ENCODE results near the gene SH3GL2.

Gene SH3GL2

GRCh38 chr9:17600962-17601593 is 22.2 kb downstream of the SH3GL2 start:
- Histone ChIP-seq H3K4me1 (ENCODE audit: insufficient read depth, low read length) (no peaks in the 10 kb centered on the region), H4K20me1 (ENCODE audit: insufficient read depth, low read length) (no peaks in the 10 kb centered on the region), H3K9me3 (ENCODE audit: insufficient read depth, low read length, severe bottlenecking) (no peaks in the 10 kb centered on the region), H2AFZ (ENCODE audit: low read depth, low read length) (no peak overlapping the region), H3K27me3 (ENCODE audit: insufficient read depth, low read length, poor library complexity) (no peaks in the 10 kb centered on the region), H3K4me3 (ENCODE audit: low read depth in 1 of 2, low read length in 2 of 2) (no peak overlapping the region), H3K9ac (ENCODE audit: low read depth, low read length) (no peak overlapping the region), H3K79me2 (ENCODE audit: insufficient read depth, low read length) (no peaks in the 10 kb centered on the region), H3K27ac (ENCODE audit: low read length) (no peak overlapping the region), H3K4me2 (ENCODE audit: insufficient read depth, low read length) (no peak overlapping the region), H3K36me3 (ENCODE audit: insufficient read depth, low read length) (no peaks in the 10 kb centered on the region)
- TF ChIP-seq, protein P1, sequence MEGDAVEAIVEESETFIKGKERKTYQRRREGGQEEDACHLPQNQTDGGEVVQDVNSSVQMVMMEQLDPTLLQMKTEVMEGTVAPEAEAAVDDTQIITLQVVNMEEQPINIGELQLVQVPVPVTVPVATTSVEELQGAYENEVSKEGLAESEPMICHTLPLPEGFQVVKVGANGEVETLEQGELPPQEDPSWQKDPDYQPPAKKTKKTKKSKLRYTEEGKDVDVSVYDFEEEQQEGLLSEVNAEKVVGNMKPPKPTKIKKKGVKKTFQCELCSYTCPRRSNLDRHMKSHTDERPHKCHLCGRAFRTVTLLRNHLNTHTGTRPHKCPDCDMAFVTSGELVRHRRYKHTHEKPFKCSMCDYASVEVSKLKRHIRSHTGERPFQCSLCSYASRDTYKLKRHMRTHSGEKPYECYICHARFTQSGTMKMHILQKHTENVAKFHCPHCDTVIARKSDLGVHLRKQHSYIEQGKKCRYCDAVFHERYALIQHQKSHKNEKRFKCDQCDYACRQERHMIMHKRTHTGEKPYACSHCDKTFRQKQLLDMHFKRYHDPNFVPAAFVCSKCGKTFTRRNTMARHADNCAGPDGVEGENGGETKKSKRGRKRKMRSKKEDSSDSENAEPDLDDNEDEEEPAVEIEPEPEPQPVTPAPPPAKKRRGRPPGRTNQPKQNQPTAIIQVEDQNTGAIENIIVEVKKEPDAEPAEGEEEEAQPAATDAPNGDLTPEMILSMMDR (IDR thresholded peaks at IDR 0.05; ENCODE audit: borderline replicate concordance, extremely low read depth, low read length, poor library complexity, severe bottlenecking): no peak
- no peak for TF ChIP-seq EZH2 (IDR thresholded peaks at IDR 0.05; ENCODE audit: borderline replicate concordance, low read depth, low read length, severe bottlenecking)
- DNase-seq: no peak
- no peak for ATAC-seq (ENCODE audit: insufficient read depth, low read depth)

DNA sequence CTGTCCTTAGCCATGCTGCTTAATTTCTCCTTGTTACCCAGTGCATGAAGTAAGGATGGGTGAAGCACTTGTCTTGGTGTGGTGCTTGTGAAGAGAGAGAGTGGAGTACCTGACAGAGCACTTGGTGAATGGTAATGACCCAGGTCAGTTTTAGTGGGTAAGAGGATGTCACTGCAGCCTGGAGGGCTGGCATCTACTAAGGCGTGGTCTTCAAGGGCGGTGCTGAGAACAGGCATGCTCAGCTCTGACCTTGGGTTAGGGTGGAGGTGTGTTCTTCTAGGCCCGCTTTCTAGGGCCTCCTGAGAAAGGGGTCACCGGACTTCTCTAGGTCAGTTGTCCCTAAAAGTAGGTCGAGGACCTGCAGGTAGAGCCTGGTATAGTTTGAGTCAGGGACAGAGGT is 25.7 kb downstream of the SH3GL2 start:
- DNase-seq (no peak), ATAC-seq (ENCODE audit: insufficient read depth, low read depth) (no peak)
- H3K79me2 ChIP-seq (ENCODE audit: insufficient read depth, low read length): no peaks in the 10 kb centered on the region
- H3K9me3 ChIP-seq (ENCODE audit: insufficient read depth, low read length, severe bottlenecking): no peaks in the 10 kb centered on the region
- TF ChIP-seq, protein P1 (IDR thresholded peaks at IDR 0.05; ENCODE audit: borderline replicate concordance, extremely low read depth, low read length, poor library complexity, severe bottlenecking): no peak
- TF ChIP-seq EZH2 (IDR thresholded peaks at IDR 0.05; ENCODE audit: borderline replicate concordance, low read depth, low read length, severe bottlenecking): no peak
- H3K4me1 ChIP-seq (ENCODE audit: insufficient read depth, low read length): no peaks in the 10 kb centered on the region
- no peak overlapping the region for H3K4me2 ChIP-seq (ENCODE audit: insufficient read depth, low read length)
- H4K20me1 ChIP-seq (ENCODE audit: insufficient read depth, low read length): no peaks in the 10 kb centered on the region
- no peaks in the 10 kb centered on the region for H3K36me3 ChIP-seq (ENCODE audit: insufficient read depth, low read length)
- H2AFZ ChIP-seq (ENCODE audit: low read depth, low read length): no peak overlapping the region
- no peak overlapping the region for H3K4me3 ChIP-seq (ENCODE audit: low read depth in 1 of 2, low read length in 2 of 2)
- no peak overlapping the region for H3K9ac ChIP-seq (ENCODE audit: low read depth, low read length)
- H3K27me3 ChIP-seq (ENCODE audit: insufficient read depth, low read length, poor library complexity): no peaks in the 10 kb centered on the region
- H3K27ac ChIP-seq (ENCODE audit: low read length): no peak overlapping the region

DNA sequence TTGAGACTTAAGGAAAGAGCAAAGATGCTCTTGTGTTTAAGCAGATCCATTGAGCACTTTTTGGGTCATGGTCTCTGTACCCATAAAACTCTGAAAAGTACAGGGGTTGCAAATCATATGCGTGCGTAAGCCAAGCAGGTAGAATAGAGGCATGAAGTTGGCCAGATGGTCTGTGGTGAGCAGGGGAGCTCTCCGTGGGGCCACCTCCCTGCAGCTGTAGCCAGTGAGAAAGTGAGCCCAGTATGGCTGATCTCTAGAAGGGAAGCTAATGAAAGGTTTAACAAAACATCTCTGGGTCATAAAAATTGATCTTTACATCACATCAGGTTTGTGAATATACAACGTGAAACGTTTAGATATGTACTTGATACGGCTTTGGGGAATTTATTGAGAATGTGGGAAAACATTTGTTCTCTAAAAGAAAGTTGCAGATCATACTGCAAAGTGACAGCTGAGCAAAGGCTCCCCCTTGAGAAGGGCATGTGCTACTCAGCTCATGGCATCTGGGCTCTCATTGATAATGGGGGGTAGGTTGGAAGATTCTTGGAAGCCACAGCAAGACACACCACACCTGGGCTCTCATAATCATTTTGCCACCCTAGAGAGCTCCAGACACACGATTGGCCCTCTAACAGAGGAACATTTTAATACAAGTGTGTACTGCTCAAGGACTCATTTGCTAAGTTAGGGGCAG is 30.6 kb downstream of the SH3GL2 start:
- H3K36me3 ChIP-seq (ENCODE audit: insufficient read depth, low read length): no peaks in the 10 kb centered on the region
- TF ChIP-seq, protein P1 (IDR thresholded peaks at IDR 0.05; ENCODE audit: borderline replicate concordance, extremely low read depth, low read length, poor library complexity, severe bottlenecking): no peak
- TF ChIP-seq EZH2 (IDR thresholded peaks at IDR 0.05; ENCODE audit: borderline replicate concordance, low read depth, low read length, severe bottlenecking): no peak
- no peak for ATAC-seq (ENCODE audit: insufficient read depth, low read depth)
- H3K27ac ChIP-seq (ENCODE audit: low read length): no peak overlapping the region
- H3K79me2 ChIP-seq (ENCODE audit: insufficient read depth, low read length): no peaks in the 10 kb centered on the region
- no peak for DNase-seq
- no peak overlapping the region for H3K4me3 ChIP-seq (ENCODE audit: low read depth in 1 of 2, low read length in 2 of 2)
- no peaks in the 10 kb centered on the region for H4K20me1 ChIP-seq (ENCODE audit: insufficient read depth, low read length)
- H3K9ac ChIP-seq (ENCODE audit: low read depth, low read length): no peak overlapping the region
- H3K27me3 ChIP-seq (ENCODE audit: insufficient read depth, low read length, poor library complexity): no peaks in the 10 kb centered on the region
- no peak overlapping the region for H2AFZ ChIP-seq (ENCODE audit: low read depth, low read length)
- H3K4me2 ChIP-seq (ENCODE audit: insufficient read depth, low read length): no peak overlapping the region
- H3K9me3 ChIP-seq (ENCODE audit: insufficient read depth, low read length, severe bottlenecking): no peaks in the 10 kb centered on the region
- no peaks in the 10 kb centered on the region for H3K4me1 ChIP-seq (ENCODE audit: insufficient read depth, low read length)

Measured in DND-41 (cell line).